Stimulated activated CD8-positive, alpha-beta memory T cell treated with anti-CD3 and anti-CD28 coated beads, Interleukin-15, amount 100 ng/mL, for 1 hour (primary cell): ENCODE measurements around the gene HACD2.

ENCODE experiments used
- DNase-seq: peaks from one replicate; pipeline ENCODE4 v3.0.0-alpha.2; 2020; ENCODE audit warnings: low read depth

HACD2 gene

GRCh38 chr3:123447416-123447748, 137.5 kb downstream of the HACD2 start:
- DNase-seq = no peak

DNA sequence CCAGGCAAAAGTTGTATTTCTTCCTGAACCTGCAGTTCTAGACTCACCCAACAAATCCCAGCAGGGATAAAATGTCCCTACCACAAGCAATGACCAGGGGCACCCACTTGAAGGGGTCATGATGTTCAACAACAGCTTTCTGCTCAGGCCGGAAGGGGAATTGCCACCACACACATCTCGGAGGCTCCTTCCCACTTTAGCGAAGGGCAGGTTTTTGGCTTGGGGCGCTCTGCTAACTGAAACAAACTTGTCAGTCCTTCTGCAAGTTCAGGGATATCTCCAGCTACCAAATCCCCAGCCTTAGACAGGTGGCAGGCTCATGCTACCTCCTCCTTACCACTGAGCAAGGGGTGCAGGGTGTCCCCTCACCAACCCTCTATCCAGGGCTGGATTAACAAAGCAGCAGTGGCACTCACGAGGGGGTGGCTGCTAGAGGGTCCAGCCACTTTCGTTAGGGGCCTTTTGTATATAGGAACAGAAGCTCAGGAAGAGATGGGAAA, 138.2 kb downstream of the HACD2 start:
- no peak for DNase-seq

- no peak for DNase-seq
Measured at GRCh38 chr3:123446210-123446609, 138.6 kb downstream of the HACD2 start.

DNA sequence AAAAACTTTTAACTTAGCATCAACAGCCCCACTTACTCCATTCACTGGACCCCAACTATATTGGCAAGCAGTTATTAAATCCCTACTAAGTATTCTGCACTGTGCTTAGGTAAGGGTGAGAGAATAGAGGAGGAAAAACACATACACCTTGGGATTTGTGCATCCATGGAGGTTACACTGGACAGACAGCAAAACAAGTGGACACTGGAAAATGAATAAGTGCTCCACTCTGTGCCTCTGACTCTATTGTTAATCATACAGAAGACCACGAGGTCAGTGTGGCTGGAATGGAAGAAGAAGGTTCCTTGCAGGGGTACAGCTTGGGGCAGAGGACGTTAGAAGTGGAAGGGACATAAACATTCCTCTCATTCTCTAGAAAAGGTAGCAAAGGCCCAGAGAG, 139.2 kb downstream of the HACD2 start:
- DNase-seq = no peak

GRCh38 chr3:123444744-123445143, 140.1 kb downstream of the HACD2 start:
- DNase-seq = no peak

- DNase-seq = no peak
Measured at GRCh38 chr3:123444023-123444422, 140.8 kb downstream of the HACD2 start.

- DNase-seq = no peak
Measured at GRCh38 chr3:123442908-123443307, 141.9 kb downstream of the HACD2 start.

DNA sequence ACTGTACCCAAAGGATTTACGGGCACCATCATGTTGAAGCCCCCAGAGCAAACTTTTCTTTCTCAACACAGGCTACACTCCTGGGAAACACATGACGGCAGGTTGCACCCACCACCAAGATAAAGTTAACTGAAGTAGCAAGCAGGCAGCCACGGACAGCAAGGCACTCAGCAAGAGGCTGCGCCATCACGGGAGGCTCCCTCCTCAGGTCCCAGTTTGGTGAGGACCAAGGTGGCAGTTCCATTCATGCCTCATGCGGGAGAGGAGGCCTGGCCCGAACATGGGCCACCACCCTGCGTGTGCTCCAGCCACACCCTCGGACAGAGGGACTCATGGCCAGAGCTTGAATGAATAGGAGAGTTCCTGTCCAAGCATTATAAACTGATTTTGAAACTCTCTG, 142.7 kb downstream of the HACD2 start:
- DNase-seq = no peak
